Measurements from ENCODE around the gene INPP4A.

Gene INPP4A

GRCh38 chr2:98436734-98437133, 7.9 kb upstream of the INPP4A start:
- DNase-seq (ENCODE audit: low spot score): no peak

GRCh38 chr2:98438190-98439133, 6.2 kb upstream of the INPP4A start:
- DNase-seq (ENCODE audit: low spot score): no peak

- DNase-seq (ENCODE audit: low spot score): no peak
These were observed 2.8 kb upstream of the INPP4A start for GRCh38 chr2:98441706-98442450.

- DNase-seq (ENCODE audit: low spot score): no peak
These were observed 2.2 kb upstream of the INPP4A start for GRCh38 chr2:98442488-98442887.

DNA sequence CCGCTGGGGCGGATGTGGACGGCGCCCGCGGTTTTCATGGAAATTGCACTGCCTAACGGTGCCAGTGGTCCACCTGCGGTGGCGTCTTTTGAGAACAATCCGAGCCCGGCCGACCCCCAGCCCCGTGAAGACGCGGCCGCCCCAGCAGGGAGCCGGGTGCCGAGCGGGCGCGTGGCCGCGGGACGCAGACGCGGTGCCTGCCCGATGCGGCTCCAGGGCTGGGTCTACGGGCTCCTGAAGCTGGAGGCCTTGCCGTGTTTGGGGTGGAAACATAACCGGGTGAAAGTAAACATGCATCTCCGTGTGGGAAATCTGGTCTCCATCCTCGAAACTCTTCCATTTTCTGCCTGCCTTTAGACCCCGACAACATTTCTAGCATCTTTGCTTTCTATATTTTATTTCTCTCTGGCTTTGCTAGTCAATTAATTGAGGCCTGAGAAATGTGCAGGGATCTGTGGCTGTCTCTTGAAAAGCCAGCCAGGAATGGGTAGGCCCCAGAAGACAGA, 572 bp downstream of the INPP4A start:
- peak; percentile 51 for DNase-seq (ENCODE audit: low spot score)

GRCh38 chr2:98445683-98446581, 1.3 kb downstream of the INPP4A start:
- DNase-seq (ENCODE audit: low spot score): no peak

GRCh38 chr2:98446850-98447249, 2.2 kb downstream of the INPP4A start:
- DNase-seq (ENCODE audit: low spot score): no peak

DNA sequence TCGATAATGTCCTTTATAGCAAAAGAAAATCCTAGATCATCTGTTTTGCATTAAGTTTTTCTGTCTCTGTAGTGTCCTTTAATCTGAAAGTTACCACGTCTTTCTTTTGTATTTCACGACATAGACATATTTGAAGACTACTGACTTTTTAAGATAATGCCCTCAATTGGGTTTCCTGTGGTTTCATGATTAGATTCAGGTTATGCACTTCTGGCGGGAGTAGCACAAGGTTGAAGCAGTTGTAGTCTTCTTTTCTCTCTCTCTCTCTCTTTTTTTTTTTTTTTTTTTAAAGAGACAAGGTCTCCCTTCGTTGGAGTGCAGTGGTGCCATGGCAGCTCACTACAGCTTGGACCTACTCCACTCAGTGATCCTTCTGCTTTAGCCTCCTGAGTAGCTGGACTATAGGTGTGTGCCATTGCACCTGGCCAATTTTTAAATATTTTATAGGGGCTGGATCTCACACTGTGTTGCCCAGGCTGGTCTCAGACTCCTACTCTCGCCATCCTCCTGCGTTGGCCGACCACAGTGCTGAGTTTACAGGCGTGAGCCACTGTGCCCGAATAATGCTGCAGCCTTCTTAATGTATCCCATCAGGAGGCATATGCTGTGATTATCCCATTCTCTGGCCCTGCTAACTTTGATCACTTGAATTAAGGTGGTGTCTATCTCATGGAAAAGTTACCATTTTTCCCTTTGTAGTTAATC, 3.9 kb downstream of the INPP4A start:
- DNase-seq (ENCODE audit: low spot score): no peak

DNA sequence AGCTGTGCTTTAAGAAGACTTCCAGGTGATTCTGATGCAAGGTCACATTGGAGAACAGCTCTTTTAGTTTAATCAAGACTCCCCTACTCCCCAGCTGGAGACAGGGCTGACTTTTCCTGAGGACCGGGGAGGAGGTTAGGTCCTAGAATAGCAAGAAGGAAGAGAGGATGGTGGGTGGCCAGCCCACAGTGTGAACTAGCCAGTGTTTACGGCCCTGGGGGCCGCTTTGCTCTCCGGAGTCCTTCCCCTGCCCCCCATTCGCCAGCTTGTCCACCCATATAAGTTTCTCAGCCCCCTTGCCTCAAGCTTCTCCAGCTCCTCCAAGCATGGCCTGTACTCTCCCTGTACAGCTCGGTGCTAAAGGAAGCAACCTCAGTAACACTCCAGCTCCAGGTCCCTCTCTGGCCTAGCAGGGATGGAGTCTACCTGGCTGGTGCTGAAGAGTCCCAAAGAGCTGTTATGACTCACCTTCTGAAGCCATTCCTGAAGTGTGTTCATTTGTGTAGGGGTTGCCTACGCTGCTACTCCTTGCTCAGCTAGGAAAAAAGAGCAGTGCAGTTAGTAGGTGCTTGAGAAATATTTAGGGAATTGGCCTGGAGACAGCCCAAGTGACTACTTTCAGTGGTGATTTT, 7.9 kb downstream of the INPP4A start:
- no peak for DNase-seq (ENCODE audit: low spot score)

- no peak for DNase-seq (ENCODE audit: low spot score)
These were observed 8.4 kb downstream of the INPP4A start for GRCh38 chr2:98453083-98453482.

- DNase-seq (ENCODE audit: low spot score): no peak
These were observed 8.9 kb downstream of the INPP4A start for GRCh38 chr2:98453531-98453930.

GRCh38 chr2:98454073-98454472, 9.4 kb downstream of the INPP4A start:
- DNase-seq (ENCODE audit: low spot score): no peak

DNA sequence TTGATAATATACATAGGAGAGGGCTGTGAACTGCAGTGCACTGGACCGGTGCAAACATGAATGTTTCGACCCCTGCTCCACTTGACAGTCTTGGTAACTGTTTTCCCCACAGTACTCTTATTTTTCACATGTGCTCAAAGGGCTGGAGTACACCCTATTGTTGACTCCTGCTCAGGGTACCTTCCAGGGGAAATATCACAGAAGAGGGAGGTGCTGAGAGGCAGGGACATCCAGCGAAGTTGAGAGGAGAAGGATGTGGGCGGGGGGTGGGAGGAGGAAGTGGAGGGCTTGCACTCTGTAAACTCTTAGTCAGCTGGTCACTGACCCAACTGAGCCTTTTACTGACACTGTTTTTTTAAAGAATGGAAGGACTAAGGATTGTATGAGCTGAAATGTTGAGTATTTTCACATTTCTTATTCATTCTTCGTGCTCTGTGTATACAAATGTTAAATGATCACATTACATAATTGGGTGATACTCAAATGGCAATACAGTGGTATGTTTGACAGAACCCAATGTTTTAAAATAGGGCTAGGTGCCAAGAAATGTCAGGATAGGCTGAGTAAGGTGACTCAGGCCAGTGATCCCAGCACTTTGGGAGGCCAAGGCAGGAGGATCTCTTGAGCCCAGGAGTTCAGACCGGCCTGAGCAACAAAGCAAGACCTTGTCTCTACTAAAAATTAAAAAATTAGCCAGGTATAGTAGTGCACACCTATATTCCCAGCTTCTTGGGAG, 10.0 kb downstream of the INPP4A start:
- no peak for DNase-seq (ENCODE audit: low spot score)

- DNase-seq (ENCODE audit: low spot score): no peak
These were observed 10.9 kb downstream of the INPP4A start for GRCh38 chr2:98455494-98455976.

GRCh38 chr2:98457045-98457696, 12.5 kb downstream of the INPP4A start:
- DNase-seq (ENCODE audit: low spot score): no peak

GRCh38 chr2:98458207-98458606, 13.5 kb downstream of the INPP4A start:
- no peak for DNase-seq (ENCODE audit: low spot score)

DNA sequence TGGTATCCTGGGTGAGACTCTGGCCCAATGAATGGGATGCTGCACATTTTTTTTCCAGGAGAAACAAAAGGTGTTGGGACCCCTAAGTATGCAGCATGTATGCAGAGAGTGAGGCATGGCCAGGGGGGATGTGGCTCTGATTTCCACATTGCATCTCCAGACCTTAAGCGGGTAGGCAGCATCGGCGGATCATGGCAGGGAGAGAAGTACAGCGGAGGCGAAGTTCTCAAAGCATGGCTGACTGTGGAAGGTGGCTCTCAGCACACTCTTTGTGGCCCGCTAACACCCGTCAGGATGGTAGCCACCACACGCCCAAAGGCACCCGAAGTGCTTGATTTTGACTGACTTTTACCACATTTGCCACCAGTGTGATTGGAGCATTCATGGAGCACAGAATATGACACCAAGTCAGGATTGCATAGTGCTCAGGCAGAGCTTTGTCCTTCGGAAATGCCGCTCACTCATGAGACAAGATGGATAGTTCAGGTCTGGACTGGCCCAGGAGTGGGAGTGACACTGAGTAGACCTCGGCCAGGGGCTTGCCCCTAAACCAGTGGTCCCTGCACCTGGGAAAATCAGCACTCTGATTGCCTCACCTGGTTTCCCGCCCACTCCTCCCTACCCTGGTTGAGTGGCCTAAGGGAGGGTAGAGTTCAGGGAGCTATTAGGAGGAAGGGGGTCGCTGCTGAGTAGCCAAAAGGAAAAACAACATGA, 14.2 kb downstream of the INPP4A start:
- no peak for DNase-seq (ENCODE audit: low spot score)

DNA sequence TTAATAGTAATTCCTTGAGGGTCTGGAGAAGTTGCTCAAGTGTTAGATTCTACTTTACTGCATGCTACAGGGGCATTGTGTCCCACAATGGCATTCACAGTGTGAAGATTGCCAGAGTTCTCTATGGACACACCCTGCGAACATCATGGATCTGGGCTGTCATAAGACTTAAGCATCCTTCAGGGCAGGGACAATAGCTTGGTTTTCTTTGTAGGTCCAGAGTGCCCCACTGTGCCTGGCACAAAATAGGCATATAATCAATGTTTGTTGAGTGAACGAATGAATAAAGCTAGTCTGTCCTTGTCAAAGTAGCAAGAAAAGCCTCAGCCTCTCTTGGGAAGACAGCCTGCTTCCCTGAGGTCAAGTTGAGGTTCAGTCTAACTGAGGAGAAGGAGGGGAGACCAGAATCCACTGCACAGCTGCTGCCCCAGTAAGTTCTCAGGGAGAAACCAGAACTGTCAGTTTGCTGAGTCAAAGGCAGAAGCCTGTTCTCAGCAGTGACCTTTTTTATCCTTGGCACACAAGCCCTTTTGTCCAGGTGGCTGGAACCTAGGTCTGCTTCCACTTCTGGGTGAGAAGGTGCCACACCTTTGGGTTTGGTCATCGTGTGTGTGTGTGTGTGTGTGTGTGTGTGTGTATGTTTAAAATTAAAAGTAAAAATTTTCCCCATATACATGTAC, 15.0 kb downstream of the INPP4A start:
- DNase-seq (ENCODE audit: low spot score): no peak

All from HuH-7.5 (cell line).